ENCODE data around the gene SDHAF2.
A peak's percentile ranks its signal among the peaks of the same experiment; 100 is the strongest.
"Not testable (repeated sequence)": the region's sequence is repeated elsewhere in the genome, so short reads cannot be mapped to it uniquely, and the experiment has no call there.

The SDHAF2 gene

DNA sequence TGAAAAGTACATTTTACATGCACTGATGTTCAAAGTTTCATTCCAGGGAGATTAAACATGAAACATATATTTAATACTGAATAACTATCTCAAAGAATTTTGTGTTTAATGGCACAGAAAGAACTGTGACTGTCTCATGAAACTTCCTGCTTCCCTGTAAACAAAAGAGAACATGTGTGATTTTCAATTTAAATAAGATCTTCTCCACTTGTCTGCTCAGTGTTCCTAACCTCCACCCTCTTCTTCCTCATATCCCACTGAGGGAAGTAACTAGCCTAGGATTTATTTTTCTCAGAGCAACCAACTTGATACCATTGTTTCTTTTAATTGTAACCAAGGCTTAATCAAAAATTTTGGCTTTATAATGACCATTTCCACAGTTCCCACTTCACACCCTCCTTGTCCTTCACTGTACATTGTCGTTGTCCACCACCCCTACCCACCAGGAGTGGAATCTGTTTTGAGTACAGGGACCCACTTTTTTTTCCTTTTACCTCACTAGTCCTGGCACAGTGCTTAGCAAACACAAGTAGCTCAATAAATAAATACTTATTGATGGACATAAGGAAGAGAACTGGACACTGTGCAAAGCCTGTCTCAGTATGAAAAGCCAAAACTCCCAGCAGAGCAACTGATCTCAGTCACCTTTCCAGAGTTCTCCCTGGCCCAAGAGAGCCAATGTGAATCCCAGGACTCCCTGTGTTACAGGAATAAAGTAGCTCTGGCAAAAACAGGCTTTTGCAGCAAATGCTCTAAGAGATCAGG, 4.4 kb upstream of the SDHAF2 start:
- DNase-seq (ENCODE audit: low spot score): no peak

DNA sequence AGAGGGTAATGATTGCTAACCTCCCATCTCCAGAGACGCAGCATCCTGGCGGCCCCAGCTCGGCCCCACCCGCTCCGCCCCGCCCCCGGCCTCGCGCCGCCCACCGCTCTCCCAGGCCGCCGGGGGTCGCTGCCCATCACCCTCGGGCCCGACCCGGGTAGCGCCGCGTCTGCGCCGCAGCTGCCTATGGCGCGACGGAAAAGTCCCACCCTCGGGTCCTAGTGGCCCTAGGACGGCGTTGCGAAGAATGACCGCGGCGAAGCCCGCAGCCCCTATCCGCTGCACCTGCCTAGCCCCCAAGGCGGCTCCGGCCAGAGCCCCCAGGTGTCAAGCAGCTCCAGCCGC, 606 bp upstream of the SDHAF2 start:
- DNase-seq (ENCODE audit: low spot score): peak; percentile 54

DNA sequence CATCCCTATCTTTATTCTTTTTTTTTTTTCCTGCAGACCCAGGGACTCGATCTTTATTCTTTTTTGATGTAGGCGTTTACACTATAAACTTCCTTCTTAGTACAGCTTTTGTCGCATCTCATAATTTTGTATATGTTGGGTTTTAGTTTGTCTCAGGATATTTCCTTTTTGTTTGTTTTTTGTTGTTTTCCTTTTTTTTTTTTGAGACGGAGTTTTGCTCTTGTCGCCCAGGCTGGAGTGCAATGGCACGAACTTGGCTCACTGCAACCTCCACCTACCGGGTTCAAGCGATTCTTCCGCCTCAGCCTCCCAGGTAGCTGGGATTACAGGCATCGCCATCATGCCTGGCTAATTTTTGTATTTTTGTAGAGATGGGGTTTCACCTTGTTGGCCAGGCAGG, 915 bp downstream of the SDHAF2 start:
- not testable (repeated sequence) for DNase-seq (ENCODE audit: low spot score)

DNA sequence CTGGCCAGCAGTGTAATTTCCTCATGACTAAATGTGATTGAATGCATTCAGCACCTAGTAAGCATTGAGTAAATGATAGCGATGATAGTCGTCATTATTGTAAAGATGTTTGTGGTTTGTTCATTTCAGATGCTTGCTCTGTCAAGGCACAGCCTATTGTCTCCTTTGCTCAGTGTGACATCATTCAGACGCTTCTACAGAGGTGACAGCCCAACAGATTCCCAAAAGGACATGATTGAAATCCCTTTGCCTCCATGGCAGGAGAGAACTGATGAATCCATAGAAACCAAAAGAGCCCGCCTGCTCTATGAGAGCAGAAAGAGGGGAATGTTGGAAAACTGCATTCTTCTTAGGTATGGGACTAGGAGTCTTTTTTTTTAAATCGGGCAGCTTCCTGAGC, 7.6 kb downstream of the SDHAF2 start:
- DNase-seq (ENCODE audit: low spot score): no peak

DNA sequence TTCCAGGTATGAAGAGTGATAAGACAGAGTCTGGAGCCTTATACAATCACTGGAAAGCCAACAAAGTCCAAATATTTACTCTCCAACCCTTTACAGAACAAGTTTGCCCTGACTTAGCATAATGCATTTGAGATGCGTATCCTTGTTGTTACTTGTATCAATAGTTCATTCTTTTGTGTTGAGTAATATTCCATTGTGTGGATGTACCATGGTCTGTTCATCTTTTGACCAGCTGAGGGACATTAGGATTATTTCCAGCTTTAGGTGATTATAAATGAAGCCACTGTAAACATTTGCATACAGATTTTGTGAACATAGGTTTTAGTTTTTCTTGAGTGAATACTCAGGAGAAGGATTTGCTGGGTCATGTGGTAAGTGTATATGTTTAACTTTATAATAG, 9.7 kb downstream of the SDHAF2 start:
- DNase-seq (ENCODE audit: low spot score): no peak

DNA sequence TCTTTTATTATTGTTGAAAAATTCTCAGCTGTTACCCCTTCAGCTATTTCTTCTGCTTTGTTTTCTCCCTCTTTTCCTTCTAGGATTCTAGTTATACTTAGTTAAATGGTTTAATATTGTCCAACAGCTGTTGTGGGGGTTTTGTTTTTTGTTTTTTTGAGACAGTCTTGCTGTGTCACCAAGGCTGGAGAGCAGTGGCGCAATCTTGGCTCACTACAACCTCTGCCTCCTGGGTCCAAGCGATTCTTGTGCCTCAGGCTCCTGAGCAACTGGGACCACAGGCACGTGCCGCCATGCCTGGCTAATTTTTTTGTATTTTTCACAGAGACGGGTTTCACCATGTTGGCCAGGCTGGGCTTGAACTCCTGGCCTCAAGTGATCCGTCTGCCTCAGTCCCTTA, 12.7 kb downstream of the SDHAF2 start:
- no peak for DNase-seq (ENCODE audit: low spot score)

DNA sequence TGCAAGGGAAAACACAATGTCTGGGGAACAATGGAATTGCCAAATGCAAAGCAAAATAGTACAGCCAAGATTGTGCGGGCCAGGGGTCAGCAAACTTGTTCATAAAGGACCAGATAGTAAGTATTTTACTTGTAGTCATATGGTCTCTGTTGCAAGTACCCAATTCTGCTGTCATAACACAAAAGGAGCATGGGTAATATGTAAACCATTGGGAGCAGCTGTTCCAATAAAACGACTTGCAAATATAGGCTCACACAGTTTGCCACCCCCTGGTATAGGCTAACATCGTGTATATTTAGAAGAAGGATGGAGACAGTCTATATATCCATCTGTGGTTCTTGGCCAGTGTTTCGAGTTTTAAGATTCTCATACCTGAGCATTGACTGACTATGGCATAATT, 15.6 kb downstream of the SDHAF2 start:
- no peak for DNase-seq (ENCODE audit: low spot score)

DNA sequence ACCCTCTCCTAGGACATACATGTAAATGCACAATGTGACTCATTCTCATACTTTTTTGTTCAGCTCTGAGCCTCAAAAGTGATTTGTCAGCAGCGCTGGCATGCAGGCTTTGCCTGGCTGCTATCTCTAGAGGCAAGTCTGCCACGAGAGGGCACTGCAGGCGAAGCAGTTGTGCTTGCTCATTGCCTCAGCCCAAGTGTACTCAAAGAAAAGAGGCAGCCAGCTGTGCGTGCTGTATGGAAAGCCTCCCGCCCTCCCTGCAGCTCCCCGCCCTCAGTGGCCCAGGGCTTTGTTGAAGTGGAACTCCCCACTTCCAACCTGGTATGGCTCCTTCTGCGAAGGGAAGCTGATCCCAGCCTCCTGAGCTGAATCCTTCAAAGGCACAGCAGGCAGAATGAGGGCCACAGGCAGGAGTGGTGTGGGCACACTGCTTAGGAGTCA, 16.3 kb downstream of the SDHAF2 start:
- DNase-seq (ENCODE audit: low spot score): peak; percentile 43

DNA sequence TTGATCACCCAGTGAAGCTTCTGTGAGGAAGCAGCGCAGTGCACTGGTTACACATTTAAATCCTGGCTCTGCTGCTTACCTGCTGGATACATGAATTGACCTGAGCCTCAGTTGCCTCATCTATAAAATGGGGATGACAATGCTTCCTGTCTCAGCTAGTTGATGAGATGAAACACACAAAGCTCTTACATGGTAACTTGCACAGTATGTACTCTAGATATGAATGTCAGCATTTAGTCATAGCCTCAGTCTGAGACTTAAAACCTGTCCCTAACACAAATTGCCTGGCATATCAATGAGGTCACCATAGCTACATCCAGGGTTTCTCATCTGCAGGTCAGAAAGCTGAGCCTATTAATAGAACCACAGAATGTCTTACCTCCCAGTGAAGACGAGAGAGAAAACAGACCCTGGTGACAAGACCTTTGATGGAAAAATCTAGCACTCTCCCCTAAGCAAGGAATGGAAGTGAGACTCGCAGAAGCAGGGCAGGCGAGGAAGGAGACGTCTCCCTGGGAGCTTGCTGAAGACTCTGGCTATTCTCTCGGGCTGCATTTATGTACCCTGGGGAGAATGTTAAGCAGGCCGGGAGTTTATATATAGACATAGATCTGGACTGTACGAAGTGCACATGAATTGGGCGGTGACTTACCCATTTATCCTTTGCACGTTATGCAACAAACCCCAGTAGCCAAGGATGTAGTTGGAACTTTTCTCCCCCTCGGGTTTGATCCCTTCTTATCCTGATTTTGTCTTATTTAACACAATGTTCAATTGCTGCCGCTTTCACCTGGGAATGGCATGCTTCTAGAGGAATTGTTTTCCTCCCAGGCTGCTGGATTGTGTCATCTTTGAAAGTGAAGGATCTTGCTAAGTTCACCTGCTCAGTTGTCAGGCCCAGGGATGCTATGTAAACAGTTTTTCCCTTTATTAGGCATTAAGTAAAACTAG, 18.0 kb downstream of the SDHAF2 start:
- no peak for DNase-seq (ENCODE audit: low spot score)

DNA sequence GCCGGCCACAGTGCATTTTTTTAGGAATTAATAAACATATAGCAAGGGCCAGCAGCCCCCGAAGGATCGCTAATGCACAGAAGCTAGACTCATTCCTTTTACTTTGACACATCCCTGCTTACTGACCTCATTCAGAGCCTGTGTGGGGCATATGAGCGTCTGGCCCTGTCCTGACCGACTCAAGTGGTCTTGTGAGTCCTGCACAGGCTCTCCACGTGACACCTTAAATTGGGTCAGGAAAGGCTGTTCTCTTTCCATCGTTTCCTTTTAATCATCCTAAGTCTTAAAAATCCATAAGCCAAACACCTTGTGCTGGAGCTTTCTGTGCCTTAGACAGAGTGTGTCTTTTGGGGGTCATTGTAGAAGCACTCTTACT, 18.6 kb downstream of the SDHAF2 start:
- DNase-seq (ENCODE audit: low spot score): no peak

DNA sequence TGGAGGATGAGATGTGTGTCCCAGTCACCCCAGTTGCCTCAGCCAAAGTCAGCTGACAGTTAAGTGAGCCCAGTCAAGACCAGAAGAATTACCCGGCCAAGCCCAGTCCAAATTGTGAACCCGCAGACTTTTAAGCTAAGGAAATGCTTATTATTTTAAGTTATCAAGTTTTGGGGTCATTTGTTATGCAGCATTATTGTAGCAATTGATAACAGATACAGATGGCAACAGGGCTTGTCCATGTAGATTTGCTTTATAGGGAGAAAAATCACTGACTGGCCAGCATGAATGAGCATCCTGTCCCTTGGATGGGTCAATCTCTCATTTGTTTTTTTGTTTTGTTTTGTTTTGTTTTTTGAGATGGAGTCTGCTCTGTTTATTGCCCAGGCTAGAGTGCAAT, 22.9 kb downstream of the SDHAF2 start:
- no peak for DNase-seq (ENCODE audit: low spot score)

DNA sequence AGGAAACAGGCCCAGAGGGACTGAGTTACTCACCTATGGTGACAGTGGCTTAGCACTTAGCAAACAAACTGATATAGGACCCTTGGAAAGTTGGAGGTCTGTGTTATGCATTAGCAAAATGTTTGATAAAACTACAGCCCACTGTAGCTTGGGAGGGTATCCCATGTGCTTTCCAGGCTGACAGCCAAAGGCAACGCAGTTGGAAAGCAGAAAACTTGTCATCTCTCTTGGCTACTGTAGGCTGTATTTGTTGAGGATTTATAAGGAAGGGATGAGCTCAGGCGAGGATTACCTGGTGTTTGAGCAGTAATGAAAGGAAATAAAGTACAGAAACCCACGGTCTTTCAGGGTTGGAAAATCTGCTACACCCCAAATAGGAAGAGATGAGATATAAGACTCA, 23.8 kb downstream of the SDHAF2 start:
- DNase-seq (ENCODE audit: low spot score): no peak

DNA sequence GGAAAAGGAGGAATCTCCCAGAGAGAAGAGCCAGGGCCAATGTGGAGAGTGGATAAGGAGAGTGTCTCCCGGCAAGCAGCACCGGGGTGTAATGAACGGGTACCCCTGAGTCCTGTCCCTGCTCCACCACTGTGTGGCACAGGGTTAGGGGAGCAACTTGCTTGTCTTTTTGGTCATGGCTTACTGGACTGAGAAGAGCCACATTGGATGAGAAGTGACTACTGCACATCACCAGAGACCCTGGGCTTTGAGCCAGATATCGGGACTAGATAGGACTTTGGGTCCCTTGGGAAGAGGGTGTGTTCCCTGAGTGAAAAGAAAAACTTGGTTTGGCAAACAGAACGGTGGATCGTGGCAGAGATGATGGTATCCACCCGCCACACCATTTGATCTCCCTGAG, 24.6 kb downstream of the SDHAF2 start:
- DNase-seq (ENCODE audit: low spot score): no peak

DNA sequence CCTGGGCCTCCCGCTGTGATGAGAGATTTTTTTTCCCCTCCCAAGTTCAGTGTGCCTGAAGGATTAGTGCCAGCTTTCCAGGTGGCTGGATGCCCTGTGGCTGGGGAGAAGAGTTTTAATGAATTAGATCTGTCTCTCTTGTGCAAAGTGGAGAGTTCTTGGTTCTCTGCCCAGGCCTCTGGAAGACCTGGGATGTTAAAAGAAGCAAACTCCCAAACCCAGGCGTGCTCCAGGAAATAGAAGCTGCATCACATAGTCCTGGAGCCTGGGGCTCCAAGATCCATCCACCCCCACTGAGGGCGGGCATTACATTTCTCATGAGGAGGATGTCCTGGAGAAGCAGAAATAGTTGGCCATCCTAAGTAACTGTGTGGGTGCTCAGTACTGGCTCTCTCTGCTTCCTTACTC, 30.6 kb downstream of the SDHAF2 start:
- DNase-seq (ENCODE audit: low spot score): no peak

DNA sequence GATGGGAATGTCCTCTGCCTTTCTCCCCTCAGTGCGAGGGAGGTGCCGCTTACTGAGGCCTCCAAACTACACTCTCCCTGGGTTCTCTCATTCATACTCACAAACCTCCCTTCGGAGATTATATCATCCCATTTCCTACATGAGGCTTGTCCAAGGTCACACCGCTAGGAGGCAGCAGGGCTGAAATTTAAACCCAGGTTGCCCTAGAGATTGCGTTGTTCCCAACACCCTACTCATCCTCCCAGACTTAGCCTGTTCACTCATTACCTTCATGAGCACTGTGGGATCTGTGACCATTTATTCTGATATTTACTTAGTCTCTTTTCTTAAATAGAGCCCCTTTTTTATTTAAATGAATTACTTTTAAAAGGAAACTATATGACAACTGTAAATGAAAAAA, 31.1 kb downstream of the SDHAF2 start:
- no peak for DNase-seq (ENCODE audit: low spot score)

DNA sequence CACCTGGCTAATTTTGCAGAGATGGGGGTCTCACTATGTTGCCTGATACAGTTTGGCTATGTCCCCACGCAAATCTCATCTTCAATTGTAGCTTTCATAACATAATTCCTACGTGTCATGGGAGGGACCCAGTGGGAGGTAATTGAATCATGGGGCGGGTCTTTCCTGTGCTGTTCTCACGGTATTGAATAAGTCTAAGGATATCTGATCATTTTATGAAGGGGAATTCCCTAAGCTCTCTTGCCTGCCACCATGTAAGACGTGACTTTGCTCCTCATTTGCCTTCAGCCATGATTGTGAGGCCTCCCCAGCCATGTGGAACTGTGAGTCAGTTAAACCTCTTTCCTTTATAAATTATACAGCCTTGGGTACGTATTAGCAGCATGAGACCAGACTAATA, 37.7 kb downstream of the SDHAF2 start:
- not testable (repeated sequence) for DNase-seq (ENCODE audit: low spot score)

DNA sequence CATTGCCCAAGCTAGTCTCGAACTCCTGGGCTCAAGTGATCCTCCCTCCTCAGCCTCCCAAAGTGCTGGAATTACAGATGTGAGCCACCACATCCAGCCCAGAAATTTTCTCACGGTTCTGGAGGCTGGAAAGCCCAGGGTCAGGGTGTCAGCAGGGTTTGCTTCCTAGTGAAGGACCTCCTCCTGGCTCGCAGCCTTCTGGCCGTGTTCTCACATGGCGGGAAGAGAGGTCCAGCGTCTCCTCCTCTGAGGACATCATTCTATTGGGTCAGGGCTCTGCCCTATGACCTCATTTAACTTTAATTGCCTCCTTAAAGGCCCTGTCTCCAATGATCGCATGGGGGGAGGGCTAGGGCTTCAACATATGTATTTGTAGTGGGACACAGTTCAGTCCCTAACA, 38.1 kb downstream of the SDHAF2 start:
- DNase-seq (ENCODE audit: low spot score): no peak

DNA sequence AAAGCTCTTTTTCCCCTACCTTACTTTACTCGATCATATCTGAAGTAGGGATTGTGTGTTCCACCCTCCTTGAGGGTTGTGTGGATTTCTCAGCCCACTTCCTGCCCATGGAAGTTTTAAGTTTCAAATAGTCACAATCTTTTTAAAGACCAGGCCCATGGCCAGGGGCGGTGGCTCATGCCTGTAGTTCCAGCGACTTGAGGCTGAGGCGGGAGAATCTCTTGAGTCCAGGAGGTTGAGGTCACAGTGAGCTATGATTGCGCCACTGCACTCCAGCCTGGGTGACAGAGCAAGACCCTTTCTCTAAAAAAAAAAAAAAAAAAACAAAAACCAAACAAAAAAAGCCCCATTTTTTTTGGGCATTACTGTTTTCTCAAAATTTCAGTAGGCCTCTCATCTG, 42.4 kb downstream of the SDHAF2 start:
- DNase-seq (ENCODE audit: low spot score): no peak

DNA sequence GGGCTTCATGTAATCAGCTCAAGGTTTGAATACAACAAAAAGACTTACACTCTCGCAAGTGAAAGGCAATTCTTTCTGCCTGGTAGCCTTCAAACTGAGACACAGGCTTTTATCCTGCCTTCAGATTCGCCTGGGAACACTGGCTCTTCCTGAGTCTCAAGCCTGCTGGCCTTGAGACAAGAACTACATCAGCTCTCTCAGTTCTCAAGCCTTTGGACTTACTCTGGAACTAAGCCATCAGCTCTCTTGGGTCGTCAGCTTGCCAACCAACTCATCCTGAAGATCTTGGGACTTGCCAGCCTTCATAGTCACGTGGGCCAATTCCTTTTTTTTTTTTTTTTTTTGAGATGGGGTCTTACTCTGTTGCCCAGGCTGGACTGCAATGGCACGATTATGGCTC, 42.9 kb downstream of the SDHAF2 start:
- DNase-seq (ENCODE audit: low spot score): no peak

DNA sequence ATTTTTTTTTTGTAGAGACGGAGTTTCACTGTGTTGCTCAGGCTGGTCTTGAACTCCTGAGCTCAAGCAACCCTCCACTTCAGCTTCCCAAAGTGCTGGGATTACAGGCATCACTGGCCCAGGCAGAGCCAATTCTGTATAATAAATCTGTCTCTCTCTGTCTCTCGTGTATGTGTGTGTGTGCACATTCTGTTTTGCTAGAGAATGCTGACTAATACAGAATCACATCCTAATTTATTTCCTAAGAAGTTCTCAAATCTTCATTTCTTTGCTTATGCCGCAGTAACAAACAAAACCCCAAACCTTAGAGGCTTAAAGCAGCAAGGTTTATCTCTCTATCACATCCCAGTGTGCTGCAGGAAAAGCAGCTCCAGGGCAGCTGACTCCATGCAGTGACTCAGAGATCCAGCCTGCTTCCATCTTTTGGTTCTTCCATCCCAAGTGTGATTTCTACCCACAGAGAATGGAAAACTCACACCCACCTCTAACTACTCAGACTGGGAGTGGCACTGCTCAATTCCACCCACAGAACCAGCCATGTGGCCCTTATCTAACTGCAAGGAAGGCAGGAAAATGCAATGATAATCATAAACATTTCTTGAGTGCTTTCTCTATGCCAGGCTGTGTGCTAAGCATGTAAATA, 43.6 kb downstream of the SDHAF2 start:
- DNase-seq (ENCODE audit: low spot score): no peak

DNA sequence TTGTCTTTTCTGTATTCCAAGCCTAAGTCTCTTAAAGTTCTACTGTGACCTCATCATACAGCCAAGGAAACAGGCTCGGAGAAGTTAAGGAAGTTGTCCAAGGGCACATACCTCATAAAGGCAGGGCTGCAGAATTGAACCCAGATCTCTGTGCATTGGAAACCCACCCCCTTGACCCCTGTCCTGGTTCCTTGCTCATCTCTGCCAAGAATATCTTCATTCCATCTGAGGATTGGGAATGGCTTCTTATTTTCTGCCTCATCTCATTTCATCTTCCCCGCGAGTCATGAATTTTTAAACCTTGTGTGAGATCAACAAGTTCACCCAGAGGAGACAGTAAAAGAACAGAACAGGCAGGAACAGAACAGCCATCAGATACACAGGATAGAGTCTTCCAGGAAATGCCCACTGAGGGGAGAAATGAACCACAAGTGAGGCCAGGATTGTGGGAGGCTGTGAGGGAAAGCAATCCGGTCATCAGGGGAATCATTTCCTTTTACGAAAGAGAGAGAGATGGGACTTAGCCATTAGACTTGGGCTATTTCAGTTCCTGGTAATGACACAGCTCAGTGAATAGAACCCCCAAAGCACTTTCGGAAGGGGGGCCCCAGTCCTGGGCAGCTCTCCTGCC, 44.2 kb downstream of the SDHAF2 start:
- no peak for DNase-seq (ENCODE audit: low spot score)

DNA sequence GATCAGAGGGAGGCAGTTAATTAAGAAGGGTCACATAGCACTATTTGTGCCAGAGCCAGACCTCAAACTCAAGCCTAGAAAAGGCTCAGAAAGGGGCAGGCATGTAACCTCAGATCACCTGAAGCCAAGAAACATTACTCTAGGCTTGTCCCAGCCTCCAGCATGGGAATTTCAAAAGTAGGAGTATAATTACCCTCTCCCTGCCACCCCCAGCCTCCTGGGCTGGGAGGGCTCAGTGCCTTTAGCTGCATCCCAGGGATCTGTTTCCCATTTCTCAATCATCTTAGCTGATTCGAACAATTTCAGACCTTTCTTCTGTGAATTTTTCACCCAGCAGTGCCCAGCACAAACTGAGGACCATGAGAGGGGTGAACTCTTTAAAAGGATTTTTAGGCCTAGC, 45.5 kb downstream of the SDHAF2 start:
- no peak for DNase-seq (ENCODE audit: low spot score)

DNA sequence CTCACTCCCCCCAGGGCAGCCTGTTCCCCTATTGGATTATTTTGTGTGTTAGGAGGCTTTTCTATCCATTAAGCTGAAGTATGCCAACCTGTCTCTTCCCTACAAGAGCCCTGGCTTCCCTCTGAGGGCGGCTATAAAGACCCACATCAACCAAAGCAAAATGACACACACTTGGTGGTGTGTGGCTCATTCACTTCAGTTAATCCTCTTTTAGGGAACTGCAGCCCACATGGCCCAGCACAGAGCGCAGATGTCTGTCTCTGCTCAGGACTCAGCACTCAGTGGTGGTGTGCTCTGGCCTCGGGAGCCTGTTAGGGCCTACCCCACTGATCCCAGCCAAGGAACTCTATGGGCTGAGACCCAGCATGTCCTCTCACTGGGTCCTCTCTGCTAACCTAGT, 46.4 kb downstream of the SDHAF2 start:
- no peak for DNase-seq (ENCODE audit: low spot score)
